Lung (tissue), 12 donors: Measurements from ENCODE around the gene ANKLE1. TPM values are rescaled to one million over a fixed set of nuclear protein-coding genes. Genes with fewer than 3 reads are reported as not detected.
A peak's percentile ranks its signal among the peaks of the same experiment; 100 is the strongest.

ENCODE experiments used
- ATAC-seq: fragments of 200-7000 bp; cut with Tn5 transposase; one replicate; pipeline ENCODE4 v1.9.1; 2020; ENCODE audit warnings: moderate number of reproducible peaks; ENCODE audit not compliant: insufficient read depth, low FRiP score
- DNase-seq, 3 donors: peaks; one replicate each; pipeline ENCODE4 v3.0.0-alpha.2; 2013 to 2017
- H3K27ac ChIP-seq, 2 donors: one replicate each; pipeline ENCODE4 v1.5.1; 2013; ENCODE audit warnings: mild to moderate bottlenecking in 2 of 2, moderate library complexity in 2 of 2, control low read depth in 1 of 2, inconsistent platforms in 1 of 2, low read depth in 1 of 2, low read length in 1 of 2
- H3K27me3 ChIP-seq, 3 donors: one replicate each; pipeline ENCODE4 v1.5.1; 2013; ENCODE audit warnings: low read length in 2 of 3; ENCODE audit not compliant: control insufficient read depth in 3 of 3, insufficient read depth in 3 of 3
- H3K36me3 ChIP-seq, 4 donors: one replicate each; pipeline ENCODE4 v1.5.1; 2013; ENCODE audit warnings: low read length in 4 of 4, mild to moderate bottlenecking in 1 of 4, moderate library complexity in 1 of 4; ENCODE audit not compliant: control insufficient read depth in 4 of 4, insufficient read depth in 4 of 4
- H3K4me1 ChIP-seq, 5 donors: one replicate each; pipeline ENCODE4 v1.5.1; 2013; ENCODE audit warnings: low read length in 5 of 5, mild to moderate bottlenecking in 2 of 5, moderate library complexity in 1 of 5; ENCODE audit not compliant: control insufficient read depth in 5 of 5, insufficient read depth in 5 of 5
- H3K4me3 ChIP-seq: one replicate; pipeline ENCODE4 v1.5.1; 2013; ENCODE audit warnings: mild to moderate bottlenecking, control low read depth, moderate library complexity
- H3K9ac ChIP-seq, 2 donors: one replicate each; pipeline ENCODE4 v1.5.1; 2013; ENCODE audit warnings: low read length in 2 of 2, control low read depth in 1 of 2; ENCODE audit not compliant: insufficient read depth in 1 of 2
- H3K9me3 ChIP-seq, 4 donors: one replicate each; pipeline ENCODE4 v1.5.1; 2013; ENCODE audit warnings: low read length in 3 of 4, mild to moderate bottlenecking in 1 of 4, moderate library complexity in 1 of 4; ENCODE audit not compliant: control insufficient read depth in 4 of 4, insufficient read depth in 3 of 4
- CTCF ChIP-seq: IDR thresholded peaks from 2 replicates; pipeline ENCODE4 v1.5.1; 2012; ENCODE audit warnings: mild to moderate bottlenecking; ENCODE audit errors: control extremely low read depth, extremely low read depth
- WGBS, 2 donors: extraction: QIAGEN DNeasy Blood & Tissue Kit; methylation state at CpG; one replicate each; pipeline ENCODE4 v1.1.7; 2013; 5-methylcytosine and 5-hydroxymethylcytosine counted together
- polyA plus RNA-seq, 2 donors: library from polyadenylated mRNA; stranded (reverse); fragments of 200-250 nt; gene quantifications; one replicate each; pipeline ENCODE4 v1.2.1, GENCODE V29; 2013
- total RNA-seq, 2 donors: library from RNA; depleted of rRNA in 1 of 2; stranded (reverse); fragments of >200 nt in 1 of 2; gene quantifications; one replicate each; pipeline ENCODE4 v1.2.1, GENCODE V29; 2014 to 2021
- donor health status: control.
- donor health status: control.
- donor health status: Bipolar disorder and iron deficiency.
- donor health status: healthy.
- donor health status: DM: yes; HTN: yes; CAD: no.

ANKLE1 gene
- total and polyA plus RNA-seq, 4 donors, result 0.43 to 1.6 (median 1.0) TPM

DNA sequence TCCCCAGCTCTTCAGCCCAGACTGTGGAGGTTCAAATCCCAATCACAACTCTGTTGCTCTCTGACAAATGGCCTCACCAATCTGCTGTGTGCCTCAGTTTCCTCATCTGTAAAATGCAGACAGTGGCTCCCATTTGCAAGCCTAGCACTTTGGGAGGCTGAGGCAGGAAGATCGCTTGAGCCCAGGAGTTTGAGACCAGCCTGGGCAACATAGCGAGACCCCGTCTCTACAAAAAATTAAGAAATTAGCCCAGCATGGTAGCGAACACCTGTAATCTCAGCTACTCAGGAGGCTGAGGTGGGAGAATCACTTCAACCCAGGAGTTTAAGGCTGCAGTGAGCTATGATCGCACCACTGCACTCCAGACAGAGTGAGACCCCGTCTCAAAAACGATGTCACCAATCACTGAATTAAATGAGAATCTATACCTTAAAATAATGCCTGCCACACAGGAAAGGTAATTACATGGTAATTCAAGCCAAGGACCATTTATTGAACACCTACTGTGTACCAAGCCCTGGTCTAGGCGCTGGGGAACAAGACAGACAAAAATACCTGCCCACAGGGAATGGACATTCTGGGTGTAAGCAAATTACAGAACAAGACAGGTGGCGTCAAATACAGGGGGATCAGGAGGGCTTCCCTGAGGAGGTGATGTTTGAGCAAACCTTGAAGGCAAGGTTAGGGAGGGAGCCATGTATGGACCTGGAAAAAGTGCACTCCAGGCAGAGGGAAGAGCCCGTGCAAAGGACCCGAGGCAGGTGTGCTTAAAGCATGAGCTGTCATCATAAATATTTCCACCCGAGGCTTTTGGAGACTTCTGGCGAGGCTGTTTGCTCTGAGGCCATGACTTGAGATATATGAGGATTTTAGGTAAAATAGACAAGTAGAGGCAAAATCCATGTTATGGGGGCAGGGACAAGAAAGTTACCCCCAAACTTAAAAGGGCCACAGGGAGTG, 43.7 kb upstream of the ANKLE1 start:
- 94 to 96% methylated on average over 13 of the region's 13 CpGs for WGBS, 2 donors
- Histone ChIP-seq H3K27me3 (no peaks in the 10 kb centered on the region), H3K36me3 (peaks cover 0 to 9% (median 6%) of the 10 kb centered on the region in 4 donors), H3K4me3 (no peak overlapping the region), H3K9me3 (no peaks in the 10 kb centered on the region), H3K9ac (no peak overlapping the region), H3K4me1 (peaks cover 0 to 18% (median 4%) of the 10 kb centered on the region in 5 donors), H3K27ac (no peak overlapping the region)
- DNase-seq (no peak), ATAC-seq (no peak)
- TF ChIP-seq CTCF, result no peak

DNA sequence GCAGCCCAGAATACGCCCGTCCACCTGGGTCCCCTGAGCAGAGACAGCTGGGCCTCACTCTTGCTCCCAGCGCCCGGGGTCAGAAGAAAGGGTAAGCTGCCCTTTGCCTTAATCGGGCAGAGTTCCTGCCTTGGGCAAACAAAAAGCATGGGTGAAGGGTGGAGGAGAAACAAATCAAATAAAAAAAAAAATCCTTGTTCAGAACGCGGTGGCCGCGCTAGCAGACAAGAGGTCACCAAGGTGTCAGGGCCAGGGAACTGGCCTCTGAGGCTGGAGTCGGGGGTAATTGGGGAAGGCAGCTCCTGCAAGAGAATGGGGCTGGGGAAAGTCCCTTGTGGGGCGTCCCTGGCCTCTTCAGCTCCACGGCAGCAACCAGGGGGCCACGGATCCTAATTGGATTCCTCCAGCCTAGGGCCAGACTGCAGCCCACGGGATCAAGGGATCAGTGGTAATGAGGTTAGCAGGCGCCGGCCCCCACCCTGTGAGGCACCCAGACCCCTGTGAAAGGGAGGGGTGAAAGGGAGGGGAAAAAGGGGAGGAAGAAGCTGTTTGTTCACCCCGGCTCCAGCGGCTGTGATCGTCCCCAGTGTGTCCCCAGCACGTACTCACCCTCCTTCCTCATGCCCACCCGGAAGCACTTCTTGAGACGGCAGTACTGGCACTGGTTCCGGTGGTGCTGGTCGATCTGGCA, 41.5 kb upstream of the ANKLE1 start:
- Histone ChIP-seq H3K36me3 (peaks cover 0 to 9% (median 6%) of the 10 kb centered on the region in 4 donors), H3K4me1 (peaks cover 0 to 14% (median 9%) of the 10 kb centered on the region in 5 donors), H3K27me3 (no peaks in the 10 kb centered on the region), H3K9ac (peak overlapping the region in 1 of 2 donors; percentile 13), H3K9me3 (no peaks in the 10 kb centered on the region), H3K27ac (no peak overlapping the region), H3K4me3 (no peak overlapping the region)
- WGBS, 2 donors, result 64 to 75% methylated on average over 24 of the region's 24 CpGs
- no peak for TF ChIP-seq CTCF
- ATAC-seq (no peak), DNase-seq (no peak)

GRCh38 chr19:17240826-17241399, 40.8 kb upstream of the ANKLE1 start:
- Histone ChIP-seq H3K9me3 (no peaks in the 10 kb centered on the region), H3K27ac (peak overlapping the region in 1 of 2 donors; percentile 26), H3K36me3 (peaks cover 0 to 9% (median 6%) of the 10 kb centered on the region in 4 donors), H3K9ac (no peak overlapping the region), H3K27me3 (no peaks in the 10 kb centered on the region), H3K4me3 (no peak overlapping the region), H3K4me1 (peaks cover 0 to 12% (median 8%) of the 10 kb centered on the region in 5 donors)
- 95 to 97% methylated on average over 6 of the region's 6 CpGs for WGBS, 2 donors
- ATAC-seq, result no peak
- DNase-seq, result no peak
- no peak for TF ChIP-seq CTCF
